ENCODE measurements around the gene FRY.
"Not testable (repeated sequence)": the region's sequence is repeated elsewhere in the genome, so short reads cannot be mapped to it uniquely, and the experiment has no call there.

FRY gene

GRCh38 chr13:32047088-32047487 lies 15.5 kb downstream of the FRY start:
- no peak for TF ChIP-seq CTCF (conservative IDR thresholded peaks at IDR 0.05; ENCODE audit: low read depth)
- POLR2A ChIA-PET (ENCODE audit: low non-redundant PET) = no interaction called here
- CTCF ChIA-PET = no interaction called here
- no peak overlapping the region for H3K27ac ChIP-seq
- no peak for DNase-seq (ENCODE audit: low spot score)

- no peak for DNase-seq (ENCODE audit: low spot score)
- TF ChIP-seq CTCF (conservative IDR thresholded peaks at IDR 0.05; ENCODE audit: low read depth) = no peak
- ChIA-PET POLR2A (ENCODE audit: low non-redundant PET) (no interaction called here), CTCF (no interaction called here)
- no peak overlapping the region for H3K27ac ChIP-seq
These were observed 16.2 kb downstream of the FRY start for GRCh38 chr13:32047793-32048192.

GRCh38 chr13:32048816-32049215 lies 17.2 kb downstream of the FRY start:
- no peak for TF ChIP-seq CTCF (conservative IDR thresholded peaks at IDR 0.05; ENCODE audit: low read depth)
- no peak overlapping the region for H3K27ac ChIP-seq
- ChIA-PET POLR2A (ENCODE audit: low non-redundant PET) (no interaction called here), CTCF (interaction anchor here (0.6 kb wide), 1 partner anchor 36 kb away, joined by 3 read pairs; no protein-coding TSS in a partner anchor)
- no peak for DNase-seq (ENCODE audit: low spot score)

- TF ChIP-seq CTCF (conservative IDR thresholded peaks at IDR 0.05; ENCODE audit: low read depth) = no peak
- POLR2A ChIA-PET (ENCODE audit: low non-redundant PET) = no interaction called here
- H3K27ac ChIP-seq = no peak overlapping the region
- no peak for DNase-seq (ENCODE audit: low spot score)
- CTCF ChIA-PET = interaction anchor here (0.6 kb wide), 1 partner anchor 141 kb away, joined by 3 read pairs; no protein-coding TSS in a partner anchor
These were observed 19.6 kb downstream of the FRY start for GRCh38 chr13:32051156-32051555.

- ChIA-PET CTCF (no interaction called here), POLR2A (ENCODE audit: low non-redundant PET) (no interaction called here)
- TF ChIP-seq CTCF (conservative IDR thresholded peaks at IDR 0.05; ENCODE audit: low read depth) = no peak
- no peak overlapping the region for H3K27ac ChIP-seq
- no peak for DNase-seq (ENCODE audit: low spot score)
These were observed 24.7 kb downstream of the FRY start for GRCh38 chr13:32056316-32056715.

GRCh38 chr13:32057325-32057724 lies 25.8 kb downstream of the FRY start:
- CTCF ChIA-PET; H3K27ac ChIP-seq; DNase-seq (ENCODE audit: low spot score); POLR2A ChIA-PET (ENCODE audit: low non-redundant PET): not testable (repeated sequence)

GRCh38 chr13:32059511-32059984 lies 28.0 kb downstream of the FRY start:
- ChIA-PET CTCF (no interaction called here), POLR2A (ENCODE audit: low non-redundant PET) (no interaction called here)
- TF ChIP-seq CTCF (conservative IDR thresholded peaks at IDR 0.05; ENCODE audit: low read depth) = no peak
- no peak for DNase-seq (ENCODE audit: low spot score)
- no peak overlapping the region for H3K27ac ChIP-seq

Measured in RWPE1 (cell line).